GM10266 (cell line): ENCODE measurements around the gene GALR2.

Experiments used
- DNase-seq: peaks from one replicate; pipeline ENCODE4 v3.0.0; 2012; ENCODE audit errors: extremely low spot score
- TF ChIP-seq, protein P1 (sequence below): IDR thresholded peaks from 2 replicates; pipeline ENCODE4 v1.5.1; 2012; ENCODE audit warnings: mild to moderate bottlenecking, low read depth; ENCODE audit not compliant: control insufficient read depth, insufficient read depth; ENCODE audit errors: missing control alignments

GALR2 gene

DNA sequence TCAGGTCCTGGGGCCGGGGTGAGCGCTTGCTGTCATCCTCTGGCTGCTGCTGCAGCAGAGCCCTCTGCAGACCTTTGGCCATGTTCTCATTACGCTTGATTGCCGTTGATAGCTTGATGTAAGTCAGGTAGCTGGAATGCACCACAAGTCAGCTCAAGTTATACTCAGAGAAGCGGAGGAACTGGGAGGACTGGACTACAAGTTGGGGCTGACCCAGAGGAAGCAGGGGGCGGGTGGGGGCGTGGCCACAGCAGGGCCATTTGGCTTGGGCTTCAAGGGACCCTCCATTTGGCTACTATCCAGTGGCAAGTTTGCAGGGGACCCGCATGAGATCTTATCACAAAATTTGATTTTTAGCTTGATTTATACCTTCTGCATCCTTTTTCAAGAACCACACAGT lies 28.5 kb upstream of the GALR2 start:
- TF ChIP-seq, protein P1, sequence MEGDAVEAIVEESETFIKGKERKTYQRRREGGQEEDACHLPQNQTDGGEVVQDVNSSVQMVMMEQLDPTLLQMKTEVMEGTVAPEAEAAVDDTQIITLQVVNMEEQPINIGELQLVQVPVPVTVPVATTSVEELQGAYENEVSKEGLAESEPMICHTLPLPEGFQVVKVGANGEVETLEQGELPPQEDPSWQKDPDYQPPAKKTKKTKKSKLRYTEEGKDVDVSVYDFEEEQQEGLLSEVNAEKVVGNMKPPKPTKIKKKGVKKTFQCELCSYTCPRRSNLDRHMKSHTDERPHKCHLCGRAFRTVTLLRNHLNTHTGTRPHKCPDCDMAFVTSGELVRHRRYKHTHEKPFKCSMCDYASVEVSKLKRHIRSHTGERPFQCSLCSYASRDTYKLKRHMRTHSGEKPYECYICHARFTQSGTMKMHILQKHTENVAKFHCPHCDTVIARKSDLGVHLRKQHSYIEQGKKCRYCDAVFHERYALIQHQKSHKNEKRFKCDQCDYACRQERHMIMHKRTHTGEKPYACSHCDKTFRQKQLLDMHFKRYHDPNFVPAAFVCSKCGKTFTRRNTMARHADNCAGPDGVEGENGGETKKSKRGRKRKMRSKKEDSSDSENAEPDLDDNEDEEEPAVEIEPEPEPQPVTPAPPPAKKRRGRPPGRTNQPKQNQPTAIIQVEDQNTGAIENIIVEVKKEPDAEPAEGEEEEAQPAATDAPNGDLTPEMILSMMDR = no peak

DNA sequence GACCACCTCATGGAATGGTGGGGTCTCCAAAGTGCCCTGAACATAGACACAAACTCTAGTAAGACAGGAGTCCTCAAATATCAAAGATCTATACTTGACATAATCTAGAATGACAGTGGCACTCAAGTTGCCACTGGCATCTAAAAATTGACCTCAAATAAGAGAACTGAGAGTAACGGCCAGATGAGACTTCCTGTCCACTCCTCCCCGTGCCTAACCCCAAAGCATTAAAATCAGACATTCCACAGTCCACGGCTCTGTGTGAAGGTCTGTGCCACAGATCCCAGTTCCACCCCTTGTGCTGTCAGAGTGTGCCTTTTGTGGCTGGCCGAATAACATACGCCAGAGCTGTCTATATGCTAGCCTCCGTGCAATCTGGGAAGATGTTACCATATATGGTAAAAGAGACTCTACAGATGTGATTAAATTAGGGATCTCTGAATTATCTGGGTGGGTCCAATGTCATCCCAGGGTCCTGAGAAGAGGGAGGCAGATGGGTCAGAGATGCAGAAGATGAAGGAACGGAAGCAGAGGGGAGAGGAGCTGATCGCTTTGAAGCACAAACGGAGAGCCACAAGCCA lies 26.5 kb upstream of the GALR2 start:
- TF ChIP-seq, protein P1 = no peak
- DNase-seq = no peak

More for the DNA sequence above, 28.5 kb upstream of the GALR2 start:
- no peak for DNase-seq

DNA sequence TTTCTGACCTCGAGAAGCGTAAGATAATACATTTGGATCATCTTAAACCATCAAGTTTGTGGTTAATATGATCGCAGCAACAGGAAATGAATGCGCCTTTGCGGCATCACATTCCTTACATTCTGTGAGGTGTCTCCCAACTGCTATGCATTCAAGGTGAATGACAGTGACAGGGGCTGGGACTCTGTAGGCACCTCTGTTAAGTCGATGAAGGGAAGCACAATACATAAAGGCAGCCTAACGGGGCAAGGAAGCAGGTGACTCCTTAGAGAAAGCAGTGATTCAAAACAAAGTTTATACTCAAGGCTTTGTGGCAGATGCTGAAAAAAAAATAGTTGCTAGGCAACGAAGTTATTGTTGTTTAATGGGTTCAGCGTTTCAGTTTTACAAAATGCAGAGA lies 25.9 kb upstream of the GALR2 start:
- DNase-seq = no peak
- TF ChIP-seq, protein P1 = no peak

DNA sequence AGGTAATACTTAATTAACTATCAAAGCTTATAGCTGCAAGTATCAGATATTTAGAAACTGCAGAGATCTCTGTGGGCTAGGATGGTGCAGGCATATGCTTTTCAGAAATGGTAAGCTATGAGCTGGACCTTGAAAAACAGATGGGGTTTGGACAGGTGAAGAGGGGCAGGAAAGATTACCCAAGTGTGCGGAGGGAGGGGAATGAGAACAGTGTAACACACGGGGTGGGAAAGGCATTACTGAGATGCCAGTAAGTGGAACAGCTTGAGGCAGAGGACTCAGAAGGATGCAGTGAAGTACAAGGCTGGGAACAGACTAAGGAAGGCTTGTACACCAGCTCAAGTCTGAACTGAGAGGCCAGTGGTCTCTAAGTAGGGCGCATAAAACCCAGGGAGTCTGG lies 25.3 kb upstream of the GALR2 start:
- TF ChIP-seq, protein P1 = no peak
- DNase-seq = no peak

DNA sequence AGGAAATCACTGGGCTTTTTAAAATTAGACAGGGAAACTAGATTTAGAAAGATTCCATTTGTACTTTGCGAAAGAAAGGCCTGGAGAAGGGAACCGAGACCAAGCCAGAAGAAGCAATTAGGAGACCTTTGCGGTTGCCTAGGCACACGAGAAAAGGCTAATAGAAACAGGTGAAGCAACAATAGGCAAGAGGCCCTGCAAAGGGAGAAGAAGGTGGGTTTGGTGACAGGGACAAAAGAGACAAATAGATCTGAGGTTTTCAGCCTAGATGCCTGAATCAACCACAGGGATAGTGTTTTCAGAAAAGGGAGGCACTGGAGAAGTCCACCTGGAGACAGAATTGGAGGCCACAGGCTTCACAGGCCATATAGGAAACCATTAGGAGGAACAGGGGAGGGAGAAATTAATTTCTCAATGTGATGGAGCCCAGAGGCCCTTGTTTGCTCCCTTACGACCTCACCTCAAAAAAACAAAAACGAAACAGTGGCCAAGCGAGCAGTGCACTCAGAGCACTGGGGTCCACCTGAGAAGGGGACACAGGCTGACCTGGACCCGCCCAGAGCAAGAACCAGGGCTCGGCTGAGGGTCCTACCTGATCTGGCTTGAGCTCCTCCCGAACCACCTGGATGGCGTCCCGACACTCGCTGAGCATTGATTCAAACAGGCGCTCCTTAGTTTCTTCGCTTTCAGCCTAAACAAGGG lies 24.6 kb upstream of the GALR2 start:
- DNase-seq = no peak
- TF ChIP-seq, protein P1 = no peak

DNA sequence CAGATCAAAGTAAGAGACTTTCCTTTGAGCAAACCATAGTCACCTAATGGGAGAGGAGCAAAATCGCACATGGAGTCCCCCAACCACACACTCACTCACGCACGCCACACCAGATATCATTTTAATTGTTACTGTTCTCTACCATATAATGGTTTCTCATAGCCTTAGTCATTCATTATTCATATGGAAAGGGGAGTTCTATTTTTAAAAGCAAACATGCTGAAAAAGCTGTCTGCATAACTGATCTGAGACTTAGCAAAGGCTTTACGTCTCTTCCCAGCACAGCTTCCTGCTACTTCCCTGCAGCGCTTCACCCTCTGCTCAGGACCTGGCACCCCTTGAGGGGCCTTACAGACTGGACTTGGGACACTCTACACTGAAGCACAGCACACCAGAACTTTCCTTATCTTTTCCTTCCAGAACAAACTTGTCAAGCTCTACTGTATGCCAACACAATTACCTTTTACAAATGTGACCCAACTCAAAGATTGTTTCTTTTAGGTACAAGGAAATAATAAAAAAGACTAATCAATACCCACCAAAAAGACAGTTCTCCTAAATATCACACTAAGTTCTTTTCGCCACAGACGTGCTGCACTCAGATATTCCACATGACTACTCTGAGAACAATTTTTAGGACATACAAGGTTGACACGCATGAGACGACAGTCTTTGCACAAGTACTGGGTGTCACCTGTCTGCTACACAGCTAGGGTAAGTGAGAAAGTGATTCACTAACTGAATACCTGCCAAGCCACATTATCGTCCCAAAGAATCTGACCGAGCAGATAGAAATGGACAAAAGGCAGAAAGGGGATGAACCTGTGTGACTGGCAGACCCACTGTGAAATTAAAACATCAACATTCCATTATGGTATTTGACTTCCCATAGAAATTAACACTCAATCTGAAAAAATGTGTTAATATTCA lies 23.8 kb upstream of the GALR2 start:
- DNase-seq = no peak
- TF ChIP-seq, protein P1 = no peak
